Kidney epithelial cell (primary cell): Measurements from ENCODE around the gene CFAP91. TPM values are rescaled to one million over a fixed set of nuclear protein-coding genes. Genes with fewer than 3 reads are reported as not detected.

Source experiments
- DNase-seq: peaks from one replicate; pipeline ENCODE4 v3.0.0-alpha.2; 2010; ENCODE audit warnings: low read depth
- H3K27me3 ChIP-seq: 2 replicates; pipeline ENCODE4 v1.6.0; 2011; ENCODE audit warnings: low read length; ENCODE audit not compliant: control insufficient read depth, insufficient read depth
- H3K36me3 ChIP-seq: 2 replicates; pipeline ENCODE4 v1.5.1; 2011; ENCODE audit warnings: low read length; ENCODE audit not compliant: control insufficient read depth, insufficient read depth
- H3K4me3 ChIP-seq: 2 replicates; pipeline ENCODE4 v1.5.1; 2011; ENCODE audit warnings: low read depth, mild to moderate bottlenecking, control low read depth, low read length
- total RNA-seq: library from RNA; depleted of rRNA; stranded (reverse); fragments of >200 nt; gene quantifications from 2 replicates; pipeline ENCODE4 v1.2.3, GENCODE V29; 2015
- TF ChIP-seq, protein P1 (sequence below): IDR thresholded peaks from 2 replicates; pipeline ENCODE4 v1.5.1; 2011; ENCODE audit warnings: mild to moderate bottlenecking, moderate library complexity, low read length, control low read depth, inconsistent platforms; ENCODE audit not compliant: insufficient read depth, poor library complexity, severe bottlenecking

The CFAP91 gene
- total RNA-seq, 1 donor from 2014 or later = 3.3 TPM

DNA sequence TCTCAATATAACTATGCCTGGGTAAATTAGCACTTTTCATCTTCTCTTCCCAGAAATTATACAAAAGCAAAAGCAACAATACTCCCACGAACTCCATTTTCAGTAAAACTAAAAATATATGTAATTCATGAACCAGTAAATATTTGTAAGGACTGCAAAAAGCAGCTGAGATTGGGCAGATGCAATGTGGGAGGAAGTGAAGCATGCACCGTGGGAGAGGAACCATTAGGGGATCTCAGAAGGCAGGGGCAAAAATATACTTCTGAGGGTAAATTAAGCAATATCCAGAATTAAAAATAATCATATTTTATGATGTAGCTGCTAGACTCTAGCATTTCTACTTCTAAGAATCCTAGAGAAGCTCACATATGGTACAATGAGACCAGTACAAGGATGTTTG lies 20.2 kb downstream of the CFAP91 start:
- TF ChIP-seq, protein P1, sequence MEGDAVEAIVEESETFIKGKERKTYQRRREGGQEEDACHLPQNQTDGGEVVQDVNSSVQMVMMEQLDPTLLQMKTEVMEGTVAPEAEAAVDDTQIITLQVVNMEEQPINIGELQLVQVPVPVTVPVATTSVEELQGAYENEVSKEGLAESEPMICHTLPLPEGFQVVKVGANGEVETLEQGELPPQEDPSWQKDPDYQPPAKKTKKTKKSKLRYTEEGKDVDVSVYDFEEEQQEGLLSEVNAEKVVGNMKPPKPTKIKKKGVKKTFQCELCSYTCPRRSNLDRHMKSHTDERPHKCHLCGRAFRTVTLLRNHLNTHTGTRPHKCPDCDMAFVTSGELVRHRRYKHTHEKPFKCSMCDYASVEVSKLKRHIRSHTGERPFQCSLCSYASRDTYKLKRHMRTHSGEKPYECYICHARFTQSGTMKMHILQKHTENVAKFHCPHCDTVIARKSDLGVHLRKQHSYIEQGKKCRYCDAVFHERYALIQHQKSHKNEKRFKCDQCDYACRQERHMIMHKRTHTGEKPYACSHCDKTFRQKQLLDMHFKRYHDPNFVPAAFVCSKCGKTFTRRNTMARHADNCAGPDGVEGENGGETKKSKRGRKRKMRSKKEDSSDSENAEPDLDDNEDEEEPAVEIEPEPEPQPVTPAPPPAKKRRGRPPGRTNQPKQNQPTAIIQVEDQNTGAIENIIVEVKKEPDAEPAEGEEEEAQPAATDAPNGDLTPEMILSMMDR = no peak
- Histone ChIP-seq H3K27me3 (no peaks in the 10 kb centered on the region), H3K36me3 (no peaks in the 10 kb centered on the region), H3K4me3 (no peak overlapping the region)
- no peak for DNase-seq

DNA sequence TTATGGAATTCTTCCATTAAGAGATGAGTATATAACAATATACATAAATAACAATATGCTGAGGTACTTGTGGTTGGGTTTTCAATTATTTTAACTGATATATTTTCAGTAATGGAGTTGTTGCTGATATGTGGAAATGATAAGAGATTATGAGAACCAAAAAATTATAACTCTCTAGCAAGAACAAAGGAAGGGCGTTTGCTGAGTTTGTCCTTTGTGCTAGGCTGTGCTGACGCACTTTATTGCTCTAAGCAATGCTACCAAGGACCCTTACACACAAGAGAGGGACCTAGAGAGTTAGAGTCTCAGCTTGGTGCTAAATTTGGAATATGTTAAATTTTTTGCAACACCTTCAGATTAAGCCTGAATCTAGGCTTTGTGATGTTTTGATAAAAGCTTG lies 24.1 kb downstream of the CFAP91 start:
- no peak overlapping the region for H3K4me3 ChIP-seq
- H3K36me3 ChIP-seq = no peaks in the 10 kb centered on the region
- DNase-seq = no peak
- H3K27me3 ChIP-seq = no peaks in the 10 kb centered on the region
- TF ChIP-seq, protein P1 = no peak

DNA sequence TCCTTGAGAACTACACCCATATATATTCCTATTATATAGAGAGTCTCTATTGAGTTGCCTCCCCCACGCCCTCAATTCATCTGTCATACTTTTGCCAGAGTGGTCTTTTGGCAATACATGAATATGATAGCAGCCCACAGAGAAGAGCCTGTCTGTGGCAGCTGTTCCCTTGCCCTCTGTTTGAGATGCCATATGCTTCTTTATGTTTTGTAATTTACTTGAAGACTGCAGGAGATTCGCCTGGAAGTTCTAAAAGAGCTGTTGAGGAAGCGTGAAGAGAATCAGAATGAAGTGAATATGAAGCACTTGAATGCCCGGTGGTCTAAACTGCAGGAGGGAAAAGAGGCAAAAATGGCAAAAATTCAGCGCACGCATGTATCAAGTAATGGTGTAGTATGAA lies 27.2 kb downstream of the CFAP91 start:
- no peak for DNase-seq
- TF ChIP-seq, protein P1 = no peak
- Histone ChIP-seq H3K36me3 (no peaks in the 10 kb centered on the region), H3K27me3 (no peaks in the 10 kb centered on the region), H3K4me3 (no peak overlapping the region)

DNA sequence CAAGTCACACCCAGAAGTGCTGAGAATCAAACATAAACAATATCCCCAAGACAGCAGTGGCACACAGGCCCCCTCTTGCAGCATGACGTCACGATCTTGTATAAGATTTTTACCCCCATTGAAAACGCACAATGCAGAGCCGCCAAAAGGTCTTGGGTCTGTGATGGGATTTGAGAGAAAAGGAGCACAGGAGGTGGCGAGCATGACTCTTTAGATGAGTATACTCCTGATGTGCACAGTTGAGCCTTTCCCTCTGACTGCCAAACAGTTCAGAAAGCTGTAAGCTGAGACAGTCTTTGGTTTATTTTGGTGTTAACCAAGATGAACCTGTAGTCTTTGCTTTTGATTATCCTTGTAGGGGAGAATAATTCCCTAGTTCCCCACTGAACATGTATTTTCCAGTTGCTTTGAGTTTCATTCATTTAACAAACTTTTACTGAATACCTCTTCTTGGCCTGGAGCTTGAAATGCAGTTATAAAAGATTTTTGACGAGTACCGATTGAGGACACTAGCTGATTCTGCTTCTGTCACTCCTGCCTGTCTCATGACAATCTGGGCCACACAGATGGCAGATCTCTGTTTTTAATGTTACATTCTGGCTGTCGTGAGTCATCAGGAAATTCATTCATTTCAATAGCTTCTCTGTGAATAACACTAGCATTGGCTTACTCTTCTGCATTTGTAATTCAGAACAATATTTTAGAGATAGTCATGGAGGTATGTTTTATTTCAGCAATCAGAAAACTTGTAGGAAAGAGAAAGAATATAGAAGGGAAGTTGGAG lies 28.9 kb downstream of the CFAP91 start:
- TF ChIP-seq, protein P1 = no peak
- H3K36me3 ChIP-seq = no peaks in the 10 kb centered on the region
- DNase-seq = no peak
- H3K27me3 ChIP-seq = no peaks in the 10 kb centered on the region
- H3K4me3 ChIP-seq = no peak overlapping the region

DNA sequence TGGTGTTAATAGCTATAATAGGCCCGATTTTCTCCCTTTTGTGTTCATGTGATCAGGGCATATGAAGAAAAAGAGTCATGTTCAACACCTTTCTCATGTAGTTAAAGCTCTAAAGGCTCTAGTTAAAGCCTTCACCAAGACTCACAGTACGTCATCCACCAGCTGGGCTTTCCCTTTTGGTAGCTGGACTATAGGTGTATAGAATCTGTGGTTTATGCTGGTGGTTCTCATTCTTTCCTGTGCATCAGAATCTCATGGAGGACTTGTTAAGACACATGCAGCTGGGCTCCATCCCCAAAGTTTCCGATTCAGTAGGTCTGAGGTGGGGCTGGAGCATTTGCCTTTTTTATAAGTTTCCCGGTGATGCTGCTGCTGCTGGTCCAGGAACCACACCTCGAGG lies 31.0 kb downstream of the CFAP91 start:
- DNase-seq = no peak
- TF ChIP-seq, protein P1 = no peak
- H3K36me3 ChIP-seq = no peaks in the 10 kb centered on the region

DNA sequence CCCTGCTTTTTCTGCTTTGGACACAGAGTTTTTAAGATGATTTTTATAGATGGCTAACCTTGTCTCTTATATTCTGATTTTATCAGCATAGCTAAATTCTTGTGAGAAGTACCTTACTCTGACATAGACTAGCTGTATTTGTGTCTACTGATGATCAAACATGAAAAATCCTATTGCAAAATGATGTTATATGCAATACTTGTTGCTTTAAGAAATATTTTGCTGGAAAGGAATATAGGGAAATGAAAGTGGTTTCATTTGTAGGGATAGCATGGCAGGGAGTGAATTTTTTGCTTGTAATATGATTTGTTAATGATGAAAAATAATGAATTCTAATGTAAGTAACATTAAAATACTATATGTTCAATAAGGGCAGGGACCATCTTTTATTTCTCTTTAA lies 35.9 kb downstream of the CFAP91 start:
- H3K4me3 ChIP-seq = no peak overlapping the region
- TF ChIP-seq, protein P1 = no peak
- no peak for DNase-seq
- no peaks in the 10 kb centered on the region for H3K27me3 ChIP-seq
- no peaks in the 10 kb centered on the region for H3K36me3 ChIP-seq

More for the DNA sequence above, 31.0 kb downstream of the CFAP91 start:
- no peak overlapping the region for H3K4me3 ChIP-seq
- H3K27me3 ChIP-seq = no peaks in the 10 kb centered on the region
